HepG2 (cell line): ENCODE results near the gene EXOSC6. TPM values are rescaled to one million over a fixed set of nuclear protein-coding genes. Genes with fewer than 3 reads are reported as not detected.

Experiments used
- BRD4 ChIP-seq: sonication (generic); formaldehyde crosslinking; IDR thresholded peaks from 2 replicates; pipeline ENCODE4 v1.4.0; 2020; ENCODE audit warnings: missing genetic modification reagents
- EEA1 ChIP-seq: sonication (generic); formaldehyde crosslinking; IDR thresholded peaks from 2 replicates; pipeline ENCODE4 v1.5.1; 2020; ENCODE audit warnings: mild to moderate bottlenecking, missing genetic modification reagents, borderline replicate concordance
- HNF4A ChIP-seq: sonication (generic); formaldehyde crosslinking; IDR thresholded peaks from 2 replicates; pipeline ENCODE4 v1.4.0; 2020; ENCODE audit warnings: missing genetic modification reagents
- JUN ChIP-seq: sonication (generic); formaldehyde crosslinking; IDR thresholded peaks from 2 replicates; pipeline ENCODE4 v1.4.0; 2020; ENCODE audit warnings: mild to moderate bottlenecking, missing genetic modification reagents
- LCORL ChIP-seq, 2 experiments: fragments of 450-650 bp in 1 of 2; sonication (generic) in 1 of 2; formaldehyde crosslinking in 1 of 2; IDR thresholded peaks; 2 replicates each; pipeline versions ENCODE4 v1.5.0 to v1.6.1; 2017 to 2020; ENCODE audit warnings: antibody characterized with exemption in 1 of 2, missing genetic modification reagents in 1 of 2
- NFATC3 ChIP-seq: sonication (generic); formaldehyde crosslinking; IDR thresholded peaks from 2 replicates; pipeline ENCODE4 v1.5.1; 2020; ENCODE audit warnings: mild to moderate bottlenecking, missing genetic modification reagents
- NFIB ChIP-seq: sonication (generic); formaldehyde crosslinking; IDR thresholded peaks from 2 replicates; pipeline ENCODE4 v1.9.0; 2021; ENCODE audit warnings: missing genetic modification reagents, mild to moderate bottlenecking, borderline replicate concordance
- NPAS2 ChIP-seq: sonication (generic); formaldehyde crosslinking; IDR thresholded peaks from 2 replicates; pipeline ENCODE4 v1.8.0; 2022; ENCODE audit warnings: mild to moderate bottlenecking, missing genetic modification reagents, borderline replicate concordance
- REL ChIP-seq: sonication (generic); formaldehyde crosslinking; conservative IDR thresholded peaks from 2 replicates; pipeline ENCODE4 v1.8.0; 2022; ENCODE audit warnings: mild to moderate bottlenecking, missing genetic modification reagents, moderate library complexity
- SCMH1 ChIP-seq: sonication (generic); formaldehyde crosslinking; IDR thresholded peaks from 2 replicates; pipeline ENCODE4 v1.9.0; 2021; ENCODE audit warnings: missing genetic modification reagents, mild to moderate bottlenecking, borderline replicate concordance
- ZNF354B ChIP-seq: sonication (generic); formaldehyde crosslinking; IDR thresholded peaks from 2 replicates; pipeline ENCODE4 v1.8.0; 2022; ENCODE audit warnings: mild to moderate bottlenecking, missing genetic modification reagents
- ZNF614 ChIP-seq: IDR thresholded peaks from 2 replicates; pipeline ENCODE4 v1.6.1; 2018; ENCODE audit warnings: missing biosample characterization, missing genetic modification reagents, inconsistent platforms, borderline replicate concordance
- polyA plus RNA-seq, 8 experiments: library from polyadenylated mRNA; depleted of rRNA in 3 of 8; stranded (reverse) in 7 of 8; unstranded in 1 of 8; fragments of >200 nt; fragmentation: Illumina TruSeq in 4 of 8; extraction: Trizol in 4 of 8; gene quantifications; 2 replicates each; pipeline versions ENCODE4 v1.2.1 to v1.2.3, GENCODE V29; 2011 to 2016; ENCODE audit warnings: low read depth in 4 of 8, missing spikeins in 1 of 8, mixed read lengths in 1 of 8; ENCODE audit not compliant: insufficient read depth in 1 of 8
- total RNA-seq, 5 experiments: library from RNA; depleted of rRNA; stranded (reverse); fragments of >200 nt; fragmentation: Illumina TruSeq; extraction: Trizol; gene quantifications; 2 replicates each; pipeline ENCODE4 v1.2.3, GENCODE V29; 2016; ENCODE audit warnings: low read depth in 1 of 5
- TF ChIP-seq, protein P1 (sequence below): sonication (generic); formaldehyde crosslinking; IDR thresholded peaks from 2 replicates; pipeline ENCODE4 v1.4.0; 2020; ENCODE audit warnings: mild to moderate bottlenecking, missing genetic modification reagents, borderline replicate concordance
- TF ChIP-seq, protein P2 (sequence below): sonication (generic); formaldehyde crosslinking; IDR thresholded peaks from 2 replicates; pipeline ENCODE4 v1.4.0; 2020; ENCODE audit warnings: mild to moderate bottlenecking, missing genetic modification reagents
- TF ChIP-seq, protein P3 (sequence below): IDR thresholded peaks from 2 replicates; pipeline ENCODE4 v1.6.1; 2012; ENCODE audit warnings: low read length, improper control_type of control experiment
- TF ChIP-seq, protein P4 (sequence below): sonication (generic); formaldehyde crosslinking; IDR thresholded peaks from 2 replicates; pipeline ENCODE4 v1.8.0; 2022; ENCODE audit warnings: low read depth, missing genetic modification reagents
- TF ChIP-seq, protein P5 (sequence below): sonication (generic); formaldehyde crosslinking; IDR thresholded peaks from 2 replicates; pipeline ENCODE4 v1.8.1; 2023; ENCODE audit warnings: mild to moderate bottlenecking, missing genetic modification reagents

EXOSC6 gene
- total and polyA plus RNA-seq, 2 of the 13 experiments (the other 11 are each of a cell fraction or from before 2014, with no cell fraction given) = 13.1 to 39.9 TPM

GRCh38 chr16:70250748-70251628 is 752 bp downstream of the EXOSC6 start (continued):
- TF ChIP-seq, protein P1, sequence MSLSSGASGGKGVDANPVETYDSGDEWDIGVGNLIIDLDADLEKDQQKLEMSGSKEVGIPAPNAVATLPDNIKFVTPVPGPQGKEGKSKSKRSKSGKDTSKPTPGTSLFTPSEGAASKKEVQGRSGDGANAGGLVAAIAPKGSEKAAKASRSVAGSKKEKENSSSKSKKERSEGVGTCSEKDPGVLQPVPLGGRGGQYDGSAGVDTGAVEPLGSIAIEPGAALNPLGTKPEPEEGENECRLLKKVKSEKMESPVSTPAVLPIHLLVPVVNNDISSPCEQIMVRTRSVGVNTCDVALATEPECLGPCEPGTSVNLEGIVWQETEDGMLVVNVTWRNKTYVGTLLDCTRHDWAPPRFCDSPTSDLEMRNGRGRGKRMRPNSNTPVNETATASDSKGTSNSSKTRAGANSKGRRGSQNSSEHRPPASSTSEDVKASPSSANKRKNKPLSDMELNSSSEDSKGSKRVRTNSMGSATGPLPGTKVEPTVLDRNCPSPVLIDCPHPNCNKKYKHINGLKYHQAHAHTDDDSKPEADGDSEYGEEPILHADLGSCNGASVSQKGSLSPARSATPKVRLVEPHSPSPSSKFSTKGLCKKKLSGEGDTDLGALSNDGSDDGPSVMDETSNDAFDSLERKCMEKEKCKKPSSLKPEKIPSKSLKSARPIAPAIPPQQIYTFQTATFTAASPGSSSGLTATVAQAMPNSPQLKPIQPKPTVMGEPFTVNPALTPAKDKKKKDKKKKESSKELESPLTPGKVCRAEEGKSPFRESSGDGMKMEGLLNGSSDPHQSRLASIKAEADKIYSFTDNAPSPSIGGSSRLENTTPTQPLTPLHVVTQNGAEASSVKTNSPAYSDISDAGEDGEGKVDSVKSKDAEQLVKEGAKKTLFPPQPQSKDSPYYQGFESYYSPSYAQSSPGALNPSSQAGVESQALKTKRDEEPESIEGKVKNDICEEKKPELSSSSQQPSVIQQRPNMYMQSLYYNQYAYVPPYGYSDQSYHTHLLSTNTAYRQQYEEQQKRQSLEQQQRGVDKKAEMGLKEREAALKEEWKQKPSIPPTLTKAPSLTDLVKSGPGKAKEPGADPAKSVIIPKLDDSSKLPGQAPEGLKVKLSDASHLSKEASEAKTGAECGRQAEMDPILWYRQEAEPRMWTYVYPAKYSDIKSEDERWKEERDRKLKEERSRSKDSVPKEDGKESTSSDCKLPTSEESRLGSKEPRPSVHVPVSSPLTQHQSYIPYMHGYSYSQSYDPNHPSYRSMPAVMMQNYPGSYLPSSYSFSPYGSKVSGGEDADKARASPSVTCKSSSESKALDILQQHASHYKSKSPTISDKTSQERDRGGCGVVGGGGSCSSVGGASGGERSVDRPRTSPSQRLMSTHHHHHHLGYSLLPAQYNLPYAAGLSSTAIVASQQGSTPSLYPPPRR (CRISPR knock-in tag) = peak; percentile 58; the same call in 1 of the 2 replicates
- TF ChIP-seq ZNF354B (CRISPR knock-in tag) (no peak), REL (CRISPR knock-in tag) (peak; percentile 72; the same call in 1 of the 2 replicates), HNF4A (CRISPR knock-in tag) (no peak), SCMH1 (CRISPR knock-in tag) (no peak), NFIB (no peak), NPAS2 (CRISPR knock-in tag) (no peak), ZNF614 (CRISPR knock-in tag) (0 out of 2 replicates have a peak, but pooled peaks have one; percentile 43), NFATC3 (no peak), LCORL (IDR thresholded peaks at IDR 0.05) (no peak), LCORL (CRISPR knock-in tag; IDR thresholded peaks at IDR 0.05) (no peak), BRD4 (CRISPR knock-in tag) (peak; percentile 87; the same call in 1 of the 2 replicates), JUN (no peak), EEA1 (CRISPR knock-in tag) (peak; percentile 88)
- TF ChIP-seq, protein P2, sequence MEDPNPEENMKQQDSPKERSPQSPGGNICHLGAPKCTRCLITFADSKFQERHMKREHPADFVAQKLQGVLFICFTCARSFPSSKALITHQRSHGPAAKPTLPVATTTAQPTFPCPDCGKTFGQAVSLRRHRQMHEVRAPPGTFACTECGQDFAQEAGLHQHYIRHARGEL (CRISPR knock-in tag) = no peak; the same call in 1 of the 2 replicates
- TF ChIP-seq, protein P3, sequence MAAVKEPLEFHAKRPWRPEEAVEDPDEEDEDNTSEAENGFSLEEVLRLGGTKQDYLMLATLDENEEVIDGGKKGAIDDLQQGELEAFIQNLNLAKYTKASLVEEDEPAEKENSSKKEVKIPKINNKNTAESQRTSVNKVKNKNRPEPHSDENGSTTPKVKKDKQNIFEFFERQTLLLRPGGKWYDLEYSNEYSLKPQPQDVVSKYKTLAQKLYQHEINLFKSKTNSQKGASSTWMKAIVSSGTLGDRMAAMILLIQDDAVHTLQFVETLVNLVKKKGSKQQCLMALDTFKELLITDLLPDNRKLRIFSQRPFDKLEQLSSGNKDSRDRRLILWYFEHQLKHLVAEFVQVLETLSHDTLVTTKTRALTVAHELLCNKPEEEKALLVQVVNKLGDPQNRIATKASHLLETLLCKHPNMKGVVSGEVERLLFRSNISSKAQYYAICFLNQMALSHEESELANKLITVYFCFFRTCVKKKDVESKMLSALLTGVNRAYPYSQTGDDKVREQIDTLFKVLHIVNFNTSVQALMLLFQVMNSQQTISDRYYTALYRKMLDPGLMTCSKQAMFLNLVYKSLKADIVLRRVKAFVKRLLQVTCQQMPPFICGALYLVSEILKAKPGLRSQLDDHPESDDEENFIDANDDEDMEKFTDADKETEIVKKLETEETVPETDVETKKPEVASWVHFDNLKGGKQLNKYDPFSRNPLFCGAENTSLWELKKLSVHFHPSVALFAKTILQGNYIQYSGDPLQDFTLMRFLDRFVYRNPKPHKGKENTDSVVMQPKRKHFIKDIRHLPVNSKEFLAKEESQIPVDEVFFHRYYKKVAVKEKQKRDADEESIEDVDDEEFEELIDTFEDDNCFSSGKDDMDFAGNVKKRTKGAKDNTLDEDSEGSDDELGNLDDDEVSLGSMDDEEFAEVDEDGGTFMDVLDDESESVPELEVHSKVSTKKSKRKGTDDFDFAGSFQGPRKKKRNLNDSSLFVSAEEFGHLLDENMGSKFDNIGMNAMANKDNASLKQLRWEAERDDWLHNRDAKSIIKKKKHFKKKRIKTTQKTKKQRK = no peak
- TF ChIP-seq, protein P4, sequence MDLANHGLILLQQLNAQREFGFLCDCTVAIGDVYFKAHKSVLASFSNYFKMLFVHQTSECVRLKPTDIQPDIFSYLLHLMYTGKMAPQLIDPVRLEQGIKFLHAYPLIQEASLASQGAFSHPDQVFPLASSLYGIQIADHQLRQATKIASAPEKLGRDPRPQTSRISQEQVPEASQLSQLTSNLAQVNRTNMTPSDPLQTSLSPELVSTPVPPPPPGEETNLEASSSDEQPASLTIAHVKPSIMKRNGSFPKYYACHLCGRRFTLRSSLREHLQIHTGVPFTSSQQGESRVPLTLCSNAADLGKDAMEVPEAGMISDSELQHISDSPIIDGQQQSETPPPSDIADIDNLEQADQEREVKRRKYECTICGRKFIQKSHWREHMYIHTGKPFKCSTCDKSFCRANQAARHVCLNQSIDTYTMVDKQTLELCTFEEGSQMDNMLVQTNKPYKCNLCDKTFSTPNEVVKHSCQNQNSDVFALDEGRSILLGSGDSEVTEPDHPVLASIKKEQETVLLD (CRISPR knock-in tag) = no peak
- TF ChIP-seq, protein P5, sequence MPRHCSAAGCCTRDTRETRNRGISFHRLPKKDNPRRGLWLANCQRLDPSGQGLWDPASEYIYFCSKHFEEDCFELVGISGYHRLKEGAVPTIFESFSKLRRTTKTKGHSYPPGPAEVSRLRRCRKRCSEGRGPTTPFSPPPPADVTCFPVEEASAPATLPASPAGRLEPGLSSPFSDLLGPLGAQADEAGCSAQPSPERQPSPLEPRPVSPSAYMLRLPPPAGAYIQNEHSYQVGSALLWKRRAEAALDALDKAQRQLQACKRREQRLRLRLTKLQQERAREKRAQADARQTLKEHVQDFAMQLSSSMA (CRISPR knock-in tag) = no peak; the same call in 1 of the 2 replicates
